Measurements from ENCODE around the gene PPL.

PPL gene

DNA sequence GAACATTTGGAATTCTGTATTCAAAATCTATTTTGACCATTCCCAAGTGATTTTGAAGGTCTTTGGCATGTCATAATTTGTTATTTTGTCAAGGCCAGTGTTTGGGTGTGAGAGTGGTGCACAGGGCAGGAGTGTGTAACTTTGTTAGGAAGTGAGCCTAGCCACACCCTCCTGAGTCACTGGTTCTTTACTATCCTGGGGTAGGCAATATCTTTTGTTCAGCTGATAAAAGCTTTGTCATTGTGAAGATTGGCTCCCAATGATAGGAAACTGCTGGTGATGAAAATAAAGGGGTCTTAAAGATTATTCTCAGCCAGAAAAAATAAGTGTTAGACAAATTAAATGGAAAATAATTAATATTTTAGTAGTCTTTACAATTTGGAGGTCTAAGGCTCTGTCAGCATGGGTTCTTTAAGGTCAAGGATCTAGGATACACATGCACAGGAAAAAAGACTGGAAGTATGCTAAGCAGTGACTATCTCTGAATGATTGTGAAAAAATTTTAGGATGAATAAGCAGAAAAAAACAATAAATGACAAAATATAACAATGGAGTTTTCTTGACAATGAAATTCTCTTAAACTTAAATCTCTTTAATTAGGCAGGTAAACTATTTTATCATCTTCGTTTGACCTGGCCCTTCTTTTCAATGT, 84.6 kb downstream of the PPL start:
- DNase-seq: peak; percentile 57 to 64
- TF ChIP-seq POLR2A (IDR thresholded peaks at IDR 0.05; ENCODE audit: low read length): no peak
- no peak for TF ChIP-seq GATA1 (IDR thresholded peaks at IDR 0.05; ENCODE audit: low read depth, low read length)

DNA sequence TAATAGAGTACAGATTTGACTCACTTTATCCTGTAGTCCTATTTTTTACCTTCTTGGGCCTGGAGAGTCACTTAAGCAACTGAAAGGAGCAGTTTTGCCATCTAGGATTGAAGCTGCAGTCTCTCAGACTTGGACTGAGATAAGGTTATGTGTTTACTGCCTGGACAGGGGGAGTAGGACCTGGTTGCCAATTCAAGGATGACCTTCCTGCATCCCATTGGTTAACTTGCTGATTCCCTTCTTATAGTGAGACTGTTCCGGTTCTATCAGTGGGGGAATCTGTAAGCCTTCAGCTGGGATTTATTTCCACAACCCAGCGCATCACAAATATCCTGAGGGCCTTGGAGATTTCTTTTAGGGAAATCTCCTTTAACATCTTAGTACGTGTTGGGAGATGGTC, 86.7 kb downstream of the PPL start:
- peak; percentile 19 to 27 for DNase-seq
- TF ChIP-seq POLR2A (IDR thresholded peaks at IDR 0.05; ENCODE audit: low read length) (no peak), GATA1 (IDR thresholded peaks at IDR 0.05; ENCODE audit: low read depth, low read length) (no peak)

DNA sequence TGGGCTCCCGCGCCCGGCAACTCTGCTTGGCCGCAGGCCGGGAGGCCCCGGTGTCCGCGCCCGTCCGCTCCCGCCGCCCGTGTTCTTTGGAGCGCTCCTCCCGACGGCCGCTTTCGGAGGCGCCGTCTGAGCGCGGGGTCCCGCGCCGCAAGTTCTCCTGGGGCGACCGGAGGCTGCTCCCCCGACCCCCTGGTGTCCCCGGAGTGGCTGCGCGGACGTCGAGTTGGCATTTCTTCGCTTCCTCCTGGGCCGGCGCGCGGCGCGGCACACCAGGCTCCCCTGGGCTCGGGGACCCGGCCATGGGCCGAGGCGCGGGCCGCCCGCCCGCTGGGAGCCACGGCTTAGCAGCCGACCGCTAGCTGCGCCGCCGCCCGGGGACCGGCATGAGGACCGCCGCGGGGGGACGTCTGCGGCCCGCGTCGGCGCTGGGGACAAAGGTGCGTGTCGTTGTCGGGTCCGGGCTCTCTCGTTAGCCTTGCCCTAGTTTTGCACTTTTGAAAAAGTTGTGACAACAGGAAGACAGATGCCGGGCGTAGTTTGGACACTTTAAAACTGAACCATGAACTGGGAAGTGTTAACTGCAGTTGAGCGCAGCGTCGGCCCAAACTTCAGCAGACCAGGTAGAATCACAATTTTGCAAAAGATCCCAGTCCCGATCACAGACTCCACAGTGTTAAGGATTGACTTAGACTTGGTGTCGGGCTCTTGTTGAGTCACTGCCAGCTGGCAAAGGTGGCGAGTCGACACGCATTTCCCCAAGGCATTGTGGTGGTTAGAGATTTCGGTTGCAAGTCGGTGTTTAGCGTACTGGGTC, 89.0 kb downstream of the PPL start:
- peak; percentile 82 to 87 for DNase-seq
- TF ChIP-seq GATA1 (IDR thresholded peaks at IDR 0.05; ENCODE audit: low read depth, low read length) (no peak), POLR2A (IDR thresholded peaks at IDR 0.05; ENCODE audit: low read length) (no peak)

DNA sequence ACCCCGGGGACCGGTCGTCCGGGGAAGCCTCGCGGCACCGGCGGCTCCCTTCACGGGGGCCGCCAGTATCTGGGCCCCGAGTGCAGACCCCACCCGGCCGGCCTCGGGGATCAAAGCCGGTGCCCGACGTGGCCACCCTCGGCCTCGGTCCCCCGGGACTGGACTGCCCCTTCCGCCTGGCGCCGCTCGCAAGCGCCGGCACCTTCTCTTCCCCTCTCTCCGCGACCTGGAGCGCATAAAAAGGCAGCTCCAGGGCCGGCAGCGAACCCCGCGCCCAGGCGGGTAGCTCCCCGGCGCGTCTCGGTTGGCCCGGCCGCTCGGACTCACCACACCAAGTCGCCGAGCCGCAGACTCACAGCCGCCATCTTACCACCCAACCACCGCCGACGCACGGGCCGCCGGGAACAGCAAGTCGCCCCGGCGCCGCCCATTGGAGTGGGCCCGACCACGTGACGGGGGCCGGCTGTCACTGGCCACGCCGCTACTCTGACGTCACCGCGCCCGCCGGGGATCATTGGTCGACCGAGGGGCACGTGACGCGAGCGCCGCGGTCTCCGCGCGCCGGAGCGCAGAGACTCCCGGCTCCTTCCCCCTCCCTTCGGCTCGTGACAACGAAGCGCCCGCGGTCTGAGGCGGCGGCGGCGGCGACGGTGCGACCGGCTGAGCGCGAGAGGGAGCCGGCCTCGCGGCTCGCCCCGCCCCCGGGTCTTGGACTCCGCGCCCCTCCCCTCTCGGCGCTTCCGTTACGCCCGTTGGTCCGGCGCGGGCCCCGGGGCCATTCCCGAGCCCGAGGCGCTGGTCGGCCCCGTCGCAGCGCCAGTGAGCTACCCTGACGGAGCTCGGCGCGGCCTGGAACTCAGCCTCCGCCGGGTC, 89.8 kb downstream of the PPL start, which contains the start of the genes GLYR1 and UBN1:
GLYR1 (minus strand) TSS at position 388 of the 873 bp plus-strand sequence; CDS start at position 365, 23 bp downstream.
UBN1 (plus strand) TSS at position 581 of the 873 bp plus-strand sequence. CDS start 5,437 bp downstream, outside the sequence.
- TF ChIP-seq GATA1 (IDR thresholded peaks at IDR 0.05; ENCODE audit: low read depth, low read length) (no peak), POLR2A (IDR thresholded peaks at IDR 0.05; ENCODE audit: low read length) (peak; percentile 88)
- DNase-seq: peak; percentile 98 to 100

DNA sequence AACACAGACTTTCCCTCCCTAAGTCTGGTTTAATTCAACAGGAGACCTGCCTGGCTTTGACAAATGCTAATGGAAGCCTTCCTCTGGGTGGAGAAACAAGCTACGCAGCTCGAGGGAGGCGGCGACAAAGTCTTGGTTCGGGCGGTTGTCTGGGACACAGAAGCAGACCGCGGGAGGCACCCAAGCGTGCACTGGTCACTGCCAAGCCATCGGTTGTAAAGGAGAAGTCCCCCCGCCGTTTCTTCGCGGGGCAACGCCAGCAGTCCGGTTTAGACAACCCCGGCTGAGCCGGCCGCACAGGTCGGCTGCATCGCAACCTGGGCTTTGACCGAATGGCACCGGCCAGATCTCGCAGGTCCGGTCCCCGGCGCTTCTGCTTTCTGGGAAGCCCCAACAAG, 90.4 kb downstream of the PPL start:
- TF ChIP-seq GATA1 (IDR thresholded peaks at IDR 0.05; ENCODE audit: low read depth, low read length) (no peak), POLR2A (IDR thresholded peaks at IDR 0.05; ENCODE audit: low read length) (peak; percentile 44)
- peak; percentile 82 to 83 for DNase-seq

DNA sequence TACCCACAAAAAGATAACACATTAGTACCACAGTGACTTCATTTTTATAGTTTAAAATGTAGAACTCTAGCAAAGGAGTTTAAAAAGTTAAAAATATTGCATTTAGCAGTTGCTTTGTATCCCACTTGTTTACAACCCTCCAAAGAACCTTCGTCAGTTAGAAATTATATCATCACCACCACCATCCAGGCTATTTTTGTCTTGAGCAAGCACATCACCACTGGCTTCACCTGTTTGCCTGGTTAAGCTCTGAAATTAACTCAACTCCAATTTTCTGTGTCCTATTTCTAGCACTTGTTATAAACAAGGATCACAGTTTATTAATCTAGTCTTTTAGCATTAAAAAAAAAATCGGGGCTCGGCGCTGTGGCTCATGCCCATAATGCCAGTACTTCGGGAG, 96.0 kb downstream of the PPL start:
- no peak for DNase-seq
- no peak for TF ChIP-seq GATA1 (IDR thresholded peaks at IDR 0.05; ENCODE audit: low read depth, low read length)
- TF ChIP-seq POLR2A (IDR thresholded peaks at IDR 0.05; ENCODE audit: low read length): no peak

DNA sequence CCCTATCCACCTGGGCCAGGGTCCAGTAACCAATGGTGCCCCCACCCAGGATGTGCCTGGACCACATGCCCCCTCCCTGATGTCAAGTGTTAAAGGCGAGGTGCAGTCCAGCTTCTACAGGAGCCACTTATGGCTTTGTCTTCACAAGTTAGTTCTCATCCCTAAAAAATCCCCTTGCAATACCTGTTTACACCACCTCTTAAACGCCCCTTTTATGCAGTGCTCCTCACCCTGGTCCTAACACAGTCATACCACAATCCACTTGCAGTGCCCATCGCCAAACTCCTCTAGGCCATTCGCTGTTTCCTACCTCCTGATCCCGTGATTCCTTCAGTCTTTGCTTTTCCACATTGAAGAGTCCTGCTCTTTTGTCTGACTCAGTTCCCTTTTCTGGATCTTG, 97.0 kb downstream of the PPL start:
- DNase-seq: no peak
- TF ChIP-seq POLR2A (IDR thresholded peaks at IDR 0.05; ENCODE audit: low read length) (no peak), GATA1 (IDR thresholded peaks at IDR 0.05; ENCODE audit: low read depth, low read length) (no peak)

DNA sequence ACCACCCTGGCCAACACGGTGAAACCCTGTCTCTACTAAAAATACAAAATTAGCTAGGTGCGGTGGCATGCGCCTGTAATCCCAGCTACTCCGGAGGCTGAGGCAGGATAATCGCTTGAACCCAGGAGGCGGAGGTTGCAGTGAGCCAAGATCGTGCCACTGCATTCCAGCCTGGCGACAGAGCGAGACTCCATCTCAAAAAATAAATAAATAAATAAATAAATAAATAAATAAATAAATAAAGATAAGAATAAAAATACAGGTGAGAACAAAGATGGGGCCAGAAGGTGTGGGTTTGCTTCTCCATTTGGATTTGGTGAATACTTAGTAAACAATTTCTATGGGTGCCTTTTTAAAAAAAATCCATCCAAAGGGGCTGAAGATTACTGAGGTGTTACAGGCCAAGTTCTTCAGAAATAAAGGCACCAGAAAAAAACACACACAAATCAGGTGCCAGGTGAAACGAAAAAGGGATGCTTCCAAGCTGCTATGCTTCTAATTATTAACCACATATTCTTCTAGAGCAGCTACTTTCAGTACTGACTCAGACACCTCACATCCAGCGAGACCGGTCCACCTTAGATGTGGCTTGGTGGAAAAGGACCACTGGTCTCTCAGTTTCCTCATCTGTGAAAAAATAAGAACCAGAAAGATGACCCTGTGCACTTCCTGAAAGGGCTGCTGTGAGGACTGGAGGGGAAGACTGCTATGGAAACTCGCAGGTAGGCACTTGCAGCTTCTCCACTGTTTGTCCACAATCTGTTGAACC, 99.0 kb downstream of the PPL start:
- no peak for DNase-seq
- TF ChIP-seq POLR2A (IDR thresholded peaks at IDR 0.05; ENCODE audit: low read length): no peak

DNA sequence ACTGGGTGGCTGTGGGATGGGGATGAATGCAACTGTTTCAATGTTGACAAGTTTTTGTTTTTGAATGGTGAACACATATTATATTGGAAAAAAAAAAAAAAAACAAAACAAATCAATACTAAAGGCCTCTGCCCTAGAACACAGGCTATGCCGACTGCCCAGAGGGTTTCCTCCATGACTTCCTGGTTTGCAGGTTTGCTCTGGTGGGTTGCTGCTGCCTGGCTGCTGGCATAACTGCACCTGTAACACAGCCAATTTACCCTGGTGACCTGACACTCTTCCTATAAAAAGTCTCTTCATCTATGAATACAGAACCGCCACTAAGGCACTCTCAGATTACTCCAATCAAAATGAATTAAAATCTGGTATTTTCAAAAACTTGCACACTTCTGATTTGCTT, 100.2 kb downstream of the PPL start:
- no peak for DNase-seq
- no peak for TF ChIP-seq GATA1 (IDR thresholded peaks at IDR 0.05; ENCODE audit: low read depth, low read length)

DNA sequence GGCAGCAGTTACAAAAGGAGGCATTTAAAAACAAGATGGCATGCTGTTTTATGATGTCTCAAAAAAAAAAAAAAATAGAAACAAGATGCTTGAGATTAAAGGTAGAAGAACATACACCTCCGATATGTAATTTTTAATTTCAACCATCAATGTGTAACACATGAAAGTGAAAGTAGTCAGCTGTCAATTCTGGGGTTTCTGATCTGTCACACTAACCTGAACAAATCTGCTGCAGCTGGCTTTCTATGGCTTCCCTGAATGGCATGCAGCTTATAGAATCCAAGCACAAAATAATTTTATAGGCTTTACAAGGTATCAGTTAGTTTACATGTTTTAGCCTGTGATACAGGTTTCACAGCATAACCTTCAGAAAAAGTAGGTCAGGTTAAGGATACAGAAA, 103.4 kb downstream of the PPL start:
- peak in 1 of 2 experiments; percentile 54 for DNase-seq
- TF ChIP-seq GATA1 (IDR thresholded peaks at IDR 0.05; ENCODE audit: low read depth, low read length) (no peak), POLR2A (IDR thresholded peaks at IDR 0.05; ENCODE audit: low read length) (no peak)

DNA sequence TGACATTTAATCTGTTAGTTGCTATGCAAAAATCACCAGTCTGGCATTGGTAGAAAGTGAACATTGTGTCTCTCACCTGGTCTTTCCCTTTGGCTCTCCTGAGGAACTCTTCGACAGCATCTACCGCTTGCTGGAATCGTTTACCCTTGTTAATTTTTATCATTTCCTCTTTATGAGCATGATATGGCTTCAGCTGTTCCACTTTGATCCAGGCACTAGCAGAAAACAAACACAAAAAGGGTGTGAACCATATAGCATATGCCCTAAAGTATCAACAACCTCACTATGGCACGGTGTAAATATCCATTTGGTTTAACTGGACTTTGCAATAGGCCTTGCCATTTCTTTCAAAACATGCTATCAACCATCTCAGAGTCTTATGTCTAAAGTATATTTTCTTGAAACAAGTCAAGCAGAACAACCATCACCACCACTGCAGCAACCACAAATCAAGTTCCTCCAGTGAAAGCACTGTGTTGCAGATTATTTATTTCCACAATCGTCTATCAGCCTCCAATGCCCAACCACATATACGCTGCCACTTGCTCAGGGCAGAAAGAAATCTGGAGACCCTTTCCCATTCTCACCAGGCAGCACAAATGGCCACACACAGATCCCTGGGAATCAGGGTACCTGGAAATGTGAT, 104.1 kb downstream of the PPL start:
- DNase-seq: no peak
- TF ChIP-seq GATA1 (IDR thresholded peaks at IDR 0.05; ENCODE audit: low read depth, low read length) (no peak), POLR2A (IDR thresholded peaks at IDR 0.05; ENCODE audit: low read length) (no peak)
